ENCODE results near the gene THPO.

THPO gene

DNA sequence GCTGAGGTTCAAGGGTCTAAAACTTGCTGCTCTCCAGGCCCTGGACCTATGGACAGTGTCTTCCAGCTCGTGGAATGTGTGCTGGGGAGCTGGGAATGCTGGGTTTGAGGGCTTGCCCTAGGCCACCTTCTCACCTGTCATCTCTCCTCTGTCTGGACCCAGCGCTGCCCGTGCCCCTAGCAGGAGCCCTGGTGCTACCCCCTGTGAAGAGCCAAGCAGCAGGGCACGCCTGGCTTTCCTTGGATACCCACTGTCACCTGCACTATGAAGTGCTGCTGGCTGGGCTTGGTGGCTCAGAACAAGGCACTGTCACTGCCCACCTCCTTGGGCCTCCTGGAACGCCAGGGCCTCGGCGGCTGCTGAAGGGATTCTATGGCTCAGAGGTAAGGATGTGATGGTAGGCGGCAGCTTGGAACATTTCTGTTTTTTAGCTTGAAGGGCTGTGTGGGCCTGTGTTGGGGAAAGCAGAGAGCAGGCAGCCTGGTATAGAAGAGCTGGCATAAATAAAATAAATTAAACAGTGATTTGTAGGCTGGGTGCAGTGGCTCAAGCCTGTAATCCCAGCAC lies 6.9 kb upstream of the THPO start:
- peak in 10 of 56 donors; percentile 8 to 54 (median 20) for DNase-seq

- no peak for DNase-seq
Observed at GRCh38 chr3:184384342-184384741, 6.3 kb upstream of the THPO start.

- no peak for DNase-seq
Observed at GRCh38 chr3:184383033-184383740, 5.2 kb upstream of the THPO start.

- no peak for DNase-seq
Observed at GRCh38 chr3:184382326-184383032, 4.5 kb upstream of the THPO start.

GRCh38 chr3:184381261-184382224 lies 3.5 kb upstream of the THPO start:
- no peak for DNase-seq

- DNase-seq = peak in 5 of 56 donors; percentile 12 to 35 (median 13)
Observed at GRCh38 chr3:184380627-184381260, 2.7 kb upstream of the THPO start.

DNA sequence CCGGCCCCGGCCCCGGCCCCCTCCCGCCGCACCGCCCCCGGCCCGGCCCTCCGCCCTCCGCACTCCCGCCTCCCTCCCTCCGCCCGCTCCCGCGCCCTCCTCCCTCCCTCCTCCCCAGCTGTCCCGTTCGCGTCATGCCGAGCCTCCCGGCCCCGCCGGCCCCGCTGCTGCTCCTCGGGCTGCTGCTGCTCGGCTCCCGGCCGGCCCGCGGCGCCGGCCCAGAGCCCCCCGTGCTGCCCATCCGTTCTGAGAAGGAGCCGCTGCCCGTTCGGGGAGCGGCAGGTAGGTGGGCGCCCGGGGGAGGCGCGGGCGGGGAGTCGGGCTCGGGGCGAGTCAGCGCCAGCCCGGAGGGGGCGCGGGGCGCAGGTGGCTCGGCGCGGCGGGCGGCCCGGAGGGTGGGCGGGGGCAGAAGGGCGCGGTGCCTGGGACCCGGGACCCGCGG lies 2.2 kb upstream of the THPO start:
- peak in 28 of 56 donors; percentile 10 to 67 (median 32) for DNase-seq

DNA sequence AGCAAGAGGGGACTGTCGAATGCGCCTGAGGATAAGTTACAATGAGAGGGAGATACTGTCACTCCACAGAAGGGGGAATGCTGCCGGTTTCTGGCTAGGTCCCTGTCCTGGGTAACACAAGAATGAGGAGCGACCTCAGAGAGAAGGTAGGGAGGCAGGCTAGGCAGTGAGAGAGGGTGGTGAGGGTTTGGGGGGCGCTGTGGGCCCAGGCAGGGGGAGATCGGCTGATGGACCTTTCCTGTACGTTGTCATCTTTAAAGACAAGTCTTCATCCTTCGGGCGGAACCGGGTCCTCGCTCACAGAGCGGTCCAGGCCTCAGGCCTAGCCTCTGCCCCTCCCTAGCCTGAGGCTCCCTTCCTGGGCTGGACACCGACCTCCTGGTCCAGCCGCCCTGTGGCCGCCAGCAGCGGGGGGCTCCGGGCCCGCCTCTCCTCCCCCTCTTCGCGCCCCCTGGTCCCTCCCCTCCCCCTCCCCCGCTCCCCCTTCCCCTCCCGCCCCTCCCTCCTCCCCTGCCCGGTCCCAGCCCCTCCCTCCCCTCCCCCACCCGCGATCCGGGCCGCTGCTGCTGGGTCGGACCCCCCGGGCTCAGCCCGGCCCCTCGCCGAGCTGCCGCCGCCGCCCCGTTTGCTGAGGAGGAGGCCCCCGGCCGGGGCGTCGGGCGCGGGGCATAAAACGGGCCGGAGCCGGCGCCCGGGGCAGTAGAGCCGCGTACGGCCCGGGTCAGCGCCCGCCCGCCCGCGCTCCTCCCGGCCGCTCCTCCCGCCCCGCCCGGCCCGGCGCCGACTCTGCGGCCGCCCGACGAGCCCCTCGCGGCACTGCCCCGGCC lies 1.6 kb upstream of the THPO start, which contains the start of gene CHRD:
Gene CHRD (plus strand): TSS at position 697 of the 827 bp plus-strand sequence. CDS start 265 bp downstream, outside the sequence.
- peak in 2 of 56 donors; percentile 23 to 34 for DNase-seq

GRCh38 chr3:184378651-184379357 lies 797 bp upstream of the THPO start:
- no peak for DNase-seq

DNA sequence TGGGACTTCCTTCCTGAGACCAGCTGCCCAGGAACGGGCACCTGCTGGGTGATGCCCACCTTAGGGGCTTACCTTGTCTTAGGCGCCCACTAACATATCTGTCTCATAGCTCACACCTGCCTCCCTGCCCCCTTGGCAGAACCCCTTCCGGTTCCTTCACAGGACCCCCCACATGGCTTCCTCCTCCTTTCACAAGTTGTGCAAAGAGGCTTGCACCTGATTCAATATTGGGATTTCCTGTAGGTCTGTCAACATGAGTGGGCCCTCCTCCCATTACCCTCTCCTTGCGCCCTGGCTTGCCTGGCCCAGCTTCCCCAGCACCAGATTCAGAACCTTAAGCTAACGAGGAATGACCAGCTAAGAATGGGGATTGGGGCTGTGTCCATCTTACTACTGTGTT lies 633 bp downstream of the THPO start:
- DNase-seq = no peak

- no peak for DNase-seq
Observed at GRCh38 chr3:184375747-184376461, 2.1 kb downstream of the THPO start.

DNA sequence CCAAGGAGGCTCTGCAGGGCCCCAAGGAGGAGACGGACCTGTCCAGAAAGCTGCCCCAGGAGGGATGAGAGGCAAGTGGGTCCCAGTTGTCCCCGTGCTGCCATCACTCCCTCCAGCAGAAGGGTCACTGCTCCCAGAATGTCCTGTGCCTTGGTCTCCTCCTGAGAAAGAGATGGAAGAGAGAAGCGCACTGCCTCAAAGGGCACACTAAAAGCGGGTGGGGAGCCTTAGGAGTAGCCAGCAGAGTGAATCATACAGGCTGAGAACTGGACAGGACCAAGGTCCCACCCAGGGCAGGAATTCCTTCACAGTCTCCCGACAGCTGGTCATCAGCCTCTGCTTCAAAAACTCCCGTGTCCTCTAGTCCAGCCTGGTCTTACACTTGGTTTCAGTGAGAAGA lies 4.6 kb downstream of the THPO start:
- no peak for DNase-seq

DNA sequence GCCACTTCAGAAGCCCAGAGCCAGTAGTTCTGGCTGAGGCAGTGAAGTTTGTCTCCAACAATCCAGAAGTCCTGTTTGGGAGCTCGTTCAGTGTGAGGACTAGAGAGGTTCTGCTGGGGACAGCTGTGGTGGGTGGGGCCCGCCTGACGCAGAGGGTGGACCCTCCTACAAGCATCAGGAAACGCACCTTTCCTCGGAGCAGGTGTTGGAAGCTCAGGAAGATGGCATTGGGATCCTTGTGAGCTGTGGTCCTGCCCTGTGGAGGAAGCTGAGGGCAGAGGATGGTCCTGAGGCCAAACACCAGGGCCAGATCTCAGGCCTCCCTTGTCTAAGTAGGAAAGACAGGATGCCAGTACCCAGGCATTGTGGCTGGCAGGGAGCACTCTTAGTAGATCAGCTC lies 5.1 kb downstream of the THPO start:
- DNase-seq = no peak

DNA sequence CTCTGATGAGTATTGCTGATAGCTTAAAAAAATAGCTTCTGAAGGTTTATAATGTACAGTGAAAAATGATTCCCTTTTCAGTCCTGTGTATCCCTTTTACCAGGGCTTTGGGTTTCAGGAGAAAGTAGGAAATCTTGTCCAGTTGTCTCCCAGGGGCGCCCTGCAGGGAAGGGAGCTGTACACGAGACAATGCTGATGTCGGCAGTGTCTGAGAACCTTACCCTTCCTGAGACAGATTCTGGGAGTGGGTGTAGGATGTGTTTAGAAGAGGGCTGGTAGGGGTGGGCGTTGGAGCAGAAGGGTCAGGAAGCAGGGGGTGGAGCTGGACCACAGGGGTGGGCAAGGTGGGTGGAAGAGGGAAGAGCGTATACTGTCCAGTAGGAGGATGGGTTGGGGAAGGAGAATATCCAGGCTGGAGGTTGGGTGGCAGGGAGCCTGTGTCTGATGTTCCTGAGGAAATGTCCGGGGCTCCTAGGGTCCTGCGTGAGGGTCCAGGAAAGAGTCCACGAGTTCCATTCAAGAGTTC lies 5.6 kb downstream of the THPO start:
- DNase-seq = no peak

DNA sequence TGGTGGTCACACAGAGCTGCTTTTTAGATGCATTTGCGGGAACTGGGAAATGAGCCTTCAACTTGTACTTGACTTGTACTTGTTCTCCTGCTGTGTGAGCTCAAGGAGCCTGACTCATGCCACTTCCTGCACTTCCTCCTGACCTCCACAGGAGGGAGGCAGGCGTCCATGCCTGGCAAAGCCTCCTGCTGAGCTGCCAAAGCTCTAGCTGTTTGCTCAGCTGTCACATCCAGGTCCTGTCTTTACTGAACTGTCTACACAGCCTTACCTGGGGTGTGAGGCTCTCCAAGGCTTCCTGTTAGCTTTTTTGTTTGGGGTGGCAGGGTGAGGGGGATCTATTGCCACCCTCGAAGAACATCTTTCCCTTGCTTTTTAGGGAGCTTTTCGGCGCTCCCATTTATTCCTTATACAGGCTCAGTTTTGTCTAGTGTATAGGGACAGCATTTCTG lies 6.4 kb downstream of the THPO start:
- peak in 52 of 56 donors; percentile 17 to 85 (median 54) for DNase-seq

- DNase-seq = peak in 27 of 56 donors; percentile 16 to 75 (median 38)
Observed at GRCh38 chr3:184368586-184369183, 9.3 kb downstream of the THPO start.

GRCh38 chr3:184368116-184368515 lies 9.9 kb downstream of the THPO start:
- no peak for DNase-seq
